Measurements from ENCODE around the gene STEAP1.
A peak's percentile ranks its signal among the peaks of the same experiment; 100 is the strongest.
"Not testable (repeated sequence)": the region's sequence is repeated elsewhere in the genome, so short reads cannot be mapped to it uniquely, and the experiment has no call there.

STEAP1 gene

GRCh38 chr7:90175667-90176066 lies 21.4 kb downstream of the STEAP1 start:
- DNase-seq, result no peak

DNA sequence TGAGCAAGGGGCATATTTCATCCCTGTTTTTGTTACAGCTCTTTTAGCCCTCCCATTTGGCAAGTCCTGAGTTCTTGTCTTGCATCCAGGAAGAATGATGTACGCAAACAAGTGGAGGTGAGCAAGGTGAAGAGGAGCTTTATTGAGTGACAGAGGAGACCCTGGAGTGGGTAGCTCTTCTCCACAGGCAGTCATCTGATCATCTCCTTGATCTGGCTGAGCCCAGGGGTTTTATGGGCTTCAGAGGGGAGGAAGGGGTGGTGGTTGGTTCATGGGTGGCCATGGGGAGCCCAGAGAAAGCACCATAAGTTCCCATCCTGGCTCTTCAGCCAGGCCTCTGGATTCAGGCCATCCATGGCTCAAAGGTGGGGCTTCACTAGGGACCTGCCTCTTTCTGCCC lies 21.9 kb downstream of the STEAP1 start:
- DNase-seq, result no peak

DNA sequence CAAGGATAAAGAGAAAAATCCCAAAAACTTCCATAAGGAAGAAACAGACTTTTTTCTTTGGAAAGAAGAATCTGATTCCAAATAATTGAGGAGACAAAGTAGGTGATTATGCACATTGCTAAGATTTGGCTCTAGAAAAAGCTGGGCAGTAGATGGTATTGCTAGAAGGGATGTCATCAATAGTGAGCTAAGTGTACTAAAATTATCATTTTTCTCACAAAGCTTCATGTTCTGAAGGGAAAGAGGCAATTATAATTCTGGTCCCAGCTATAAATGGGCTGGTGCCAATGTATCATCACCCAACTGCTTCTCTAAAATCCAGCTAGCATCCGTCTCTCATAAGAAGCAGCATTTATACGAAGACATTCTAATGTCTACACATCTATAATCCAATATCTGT lies 23.9 kb downstream of the STEAP1 start:
- no peak for DNase-seq

- no peak for DNase-seq
These were observed 24.5 kb downstream of the STEAP1 start for GRCh38 chr7:90178679-90179278.

DNA sequence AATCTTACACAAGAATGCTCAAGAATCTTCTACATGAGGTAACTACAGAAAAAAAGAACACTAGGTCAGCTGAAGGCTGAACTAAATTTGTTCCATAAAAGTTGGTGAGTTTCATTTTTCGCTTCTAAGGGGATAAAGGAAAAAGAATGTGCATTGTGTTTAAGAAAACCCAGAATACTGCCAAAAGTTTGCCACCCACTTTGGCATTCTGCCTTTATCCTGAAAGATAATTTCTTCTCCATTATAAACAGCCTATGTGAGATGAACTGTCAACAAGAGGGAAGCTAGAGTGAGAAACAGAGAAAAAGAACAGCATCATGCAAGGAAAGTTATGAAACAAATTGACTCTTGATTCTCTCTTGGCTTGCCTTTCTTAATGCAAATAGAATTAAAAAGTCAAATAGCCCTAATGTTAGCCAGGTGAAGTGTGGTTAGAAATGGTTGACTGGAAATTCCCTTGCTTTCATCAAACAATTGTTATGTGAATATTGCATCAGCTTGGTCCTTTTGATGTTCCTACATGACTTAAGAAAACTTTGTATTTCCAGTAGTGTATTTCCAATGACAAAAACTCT lies 25.8 kb downstream of the STEAP1 start:
- no peak for DNase-seq

DNA sequence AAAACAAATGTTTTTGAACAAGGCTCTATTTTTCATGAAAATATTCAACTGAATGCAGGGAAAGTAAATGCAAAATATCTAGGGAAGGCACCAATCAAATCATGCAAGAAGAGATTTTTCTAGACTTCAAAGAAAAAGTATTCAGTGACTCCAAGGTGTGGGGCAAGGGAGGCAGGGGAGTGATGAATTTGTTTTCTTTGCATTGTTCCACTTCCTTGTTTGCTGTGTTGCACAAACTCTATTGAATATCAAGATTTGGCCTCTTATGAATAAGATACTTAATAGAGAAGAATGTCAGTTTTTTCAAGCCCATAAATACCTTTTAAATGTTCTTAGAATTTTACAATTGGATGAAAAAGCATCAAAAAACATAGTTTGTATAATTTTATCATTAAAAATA lies 26.4 kb downstream of the STEAP1 start:
- DNase-seq, result no peak

DNA sequence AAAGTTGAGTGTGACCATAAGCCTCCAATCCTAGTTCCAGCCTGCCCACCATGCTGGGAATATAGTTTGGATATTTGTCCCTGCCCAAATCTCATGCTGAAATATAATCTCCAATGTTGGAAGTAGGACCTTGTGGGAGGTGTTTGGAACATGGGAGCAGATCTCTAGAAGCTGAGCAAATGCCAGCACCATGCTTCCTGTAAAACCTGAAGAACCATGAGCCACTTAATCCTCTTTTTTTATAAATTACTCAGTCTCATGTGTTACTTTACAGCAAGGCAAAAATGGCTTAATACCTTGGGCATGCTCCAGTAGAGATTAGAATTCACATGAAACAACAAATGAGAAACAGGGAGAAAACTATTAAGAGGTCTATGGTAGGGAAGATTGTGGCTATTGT lies 27.2 kb downstream of the STEAP1 start:
- no peak for DNase-seq

- not testable (repeated sequence) for DNase-seq
These were observed 32.0 kb downstream of the STEAP1 start for GRCh38 chr7:90186290-90186689.

DNA sequence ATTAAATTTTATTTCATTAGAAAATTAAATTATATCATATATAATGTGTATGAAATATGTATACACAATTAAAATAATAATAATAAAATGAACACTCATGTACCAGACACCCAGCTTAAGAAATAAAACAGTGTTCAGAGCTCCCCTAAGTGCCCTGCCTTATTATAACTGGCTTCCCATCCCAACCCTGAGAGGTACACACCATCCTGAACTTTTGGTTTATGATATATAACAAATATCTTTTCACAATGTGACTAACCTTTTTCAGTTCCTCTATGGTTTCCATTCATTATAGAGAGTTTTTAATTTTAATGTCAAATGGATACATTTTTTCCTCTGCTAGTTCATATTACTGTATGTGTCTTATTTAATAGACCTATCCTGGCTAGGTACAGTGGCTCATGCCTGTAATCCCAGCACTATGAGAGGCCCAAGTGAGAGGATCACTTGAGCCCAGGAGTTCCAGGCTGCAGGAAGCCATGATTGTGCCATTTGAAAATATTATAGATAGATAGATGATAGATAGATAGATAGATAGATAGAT lies 33.3 kb downstream of the STEAP1 start:
- no peak for DNase-seq

DNA sequence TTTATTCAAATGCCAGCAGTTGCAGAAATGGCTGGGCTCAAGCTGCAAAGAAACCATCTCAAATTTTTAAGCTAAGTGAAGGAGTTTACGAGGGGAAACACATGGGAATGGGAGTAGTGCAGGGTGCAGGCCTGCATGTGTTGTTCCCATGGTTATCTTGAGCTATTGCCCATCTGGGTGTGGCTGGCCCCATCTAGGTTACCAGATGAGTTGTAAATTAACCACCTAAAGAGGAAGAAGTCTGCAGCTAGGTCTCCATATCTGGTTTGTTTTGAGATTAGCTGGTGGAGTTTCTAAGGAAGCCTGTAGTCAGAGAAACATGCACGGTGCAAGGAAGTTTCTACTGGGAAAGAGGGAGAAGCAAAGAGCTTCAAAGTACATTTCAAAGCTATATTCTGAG lies 34.0 kb downstream of the STEAP1 start:
- DNase-seq, result no peak

DNA sequence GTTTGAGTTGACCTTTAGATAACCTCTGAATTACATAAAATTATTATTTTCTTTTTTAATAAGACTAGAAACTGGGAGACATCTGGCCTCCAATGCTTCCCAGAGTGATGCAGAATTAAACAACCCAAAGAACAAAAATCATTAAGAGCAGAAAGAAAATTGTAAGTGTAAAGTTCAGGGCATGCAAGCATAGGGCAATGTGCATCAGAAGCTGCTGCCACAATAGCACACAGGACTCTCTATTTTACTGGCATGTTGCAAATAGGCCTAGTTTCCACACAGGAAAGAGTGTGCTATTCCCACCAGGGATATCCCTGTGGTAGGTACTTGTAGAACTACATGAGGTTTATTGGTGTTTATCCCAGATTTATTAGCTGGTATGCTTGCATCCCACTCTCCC lies 36.7 kb downstream of the STEAP1 start:
- no peak for DNase-seq

DNA sequence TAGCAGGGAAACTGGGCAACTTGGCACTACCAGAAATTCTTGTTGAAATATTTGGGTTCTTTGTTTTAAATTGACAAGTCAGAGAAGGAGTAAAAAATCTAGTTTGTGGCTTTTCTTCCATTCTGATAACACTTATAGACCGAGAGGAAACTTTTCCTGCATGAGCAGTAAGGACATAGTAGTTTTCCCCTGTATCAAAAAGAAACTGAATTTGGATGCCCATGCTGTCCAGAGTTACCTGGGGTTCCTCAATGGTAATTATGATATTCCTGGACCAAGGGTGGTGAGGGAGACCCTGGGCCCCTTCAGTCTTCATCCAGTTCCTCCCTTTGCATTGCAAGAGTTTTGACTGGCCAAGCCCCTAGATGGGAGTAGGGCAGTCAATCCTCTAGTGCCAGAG lies 37.4 kb downstream of the STEAP1 start:
- DNase-seq, result no peak

GRCh38 chr7:90192876-90193750 lies 38.8 kb downstream of the STEAP1 start:
- DNase-seq, result no peak

GRCh38 chr7:90194911-90195809 lies 40.9 kb downstream of the STEAP1 start:
- no peak for DNase-seq

DNA sequence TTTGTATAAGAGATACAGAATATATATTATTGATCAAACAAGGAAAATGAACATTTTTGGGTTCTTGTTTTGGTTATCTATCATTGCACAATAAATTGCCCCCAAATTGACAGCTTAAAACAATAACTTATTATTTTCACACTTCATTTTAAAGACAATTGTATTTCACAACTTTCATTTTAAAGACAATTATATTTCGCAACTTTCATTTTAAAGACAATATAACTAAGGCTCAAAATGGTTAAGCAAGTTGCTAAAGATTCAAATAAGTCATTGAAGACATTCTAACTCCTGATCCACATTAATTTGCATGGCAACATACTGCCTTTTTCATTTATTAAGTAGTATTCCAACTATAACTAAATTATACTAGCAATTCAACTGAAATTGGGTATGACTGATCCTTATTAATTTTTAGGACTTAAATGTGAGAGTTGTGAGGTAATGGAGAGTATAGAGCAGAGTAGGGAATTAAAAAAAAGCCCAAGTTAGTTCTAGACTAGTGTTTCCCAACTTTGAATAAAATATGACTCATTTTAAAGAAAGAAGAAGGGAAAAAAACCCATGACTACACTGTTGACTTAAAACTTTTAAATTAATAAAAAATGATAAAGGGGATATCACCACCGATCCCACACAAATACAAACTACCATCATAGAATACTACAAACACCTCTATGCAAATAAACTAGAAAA lies 47.4 kb downstream of the STEAP1 start:
- DNase-seq, result no peak

- no peak for DNase-seq
These were observed 53.7 kb downstream of the STEAP1 start for GRCh38 chr7:90207956-90208355.

DNA sequence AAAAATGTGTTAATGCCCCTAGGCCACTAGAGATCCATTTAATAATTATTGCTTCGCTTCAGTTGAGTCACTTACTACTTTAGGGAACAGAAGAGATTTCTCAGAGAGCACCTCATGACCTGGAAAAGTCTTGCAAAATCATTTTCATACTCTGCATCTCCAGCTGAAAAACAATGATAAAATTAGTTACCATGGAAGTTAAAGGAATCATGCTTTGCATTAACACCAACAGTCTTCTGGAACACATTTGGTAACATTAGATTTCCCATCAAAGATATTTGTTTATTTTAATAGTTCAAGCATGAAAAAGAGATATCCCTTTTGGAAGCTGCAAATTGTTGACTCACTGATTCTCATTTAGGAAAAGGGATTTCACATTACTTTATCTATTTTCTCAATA lies 55.5 kb downstream of the STEAP1 start:
- no peak for DNase-seq

DNA sequence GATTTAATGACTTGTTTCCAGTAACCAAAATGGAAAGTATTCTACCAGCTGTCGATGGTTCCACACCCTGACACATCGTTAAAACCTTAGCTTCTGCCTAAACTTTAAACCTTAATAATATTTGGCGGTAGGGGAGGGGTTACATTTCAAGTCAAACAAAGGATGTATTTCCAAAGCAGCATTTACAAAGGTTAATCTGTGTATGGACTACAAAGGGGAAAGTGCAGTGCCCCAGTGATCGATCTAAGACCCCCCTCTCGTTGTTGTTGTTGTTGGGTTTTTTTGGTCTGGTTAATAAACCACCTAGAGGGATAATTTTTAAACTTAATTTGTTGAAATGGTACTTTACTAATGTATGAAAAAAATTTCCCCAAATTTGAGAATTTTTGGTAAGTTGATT lies 56.2 kb downstream of the STEAP1 start:
- no peak for DNase-seq

DNA sequence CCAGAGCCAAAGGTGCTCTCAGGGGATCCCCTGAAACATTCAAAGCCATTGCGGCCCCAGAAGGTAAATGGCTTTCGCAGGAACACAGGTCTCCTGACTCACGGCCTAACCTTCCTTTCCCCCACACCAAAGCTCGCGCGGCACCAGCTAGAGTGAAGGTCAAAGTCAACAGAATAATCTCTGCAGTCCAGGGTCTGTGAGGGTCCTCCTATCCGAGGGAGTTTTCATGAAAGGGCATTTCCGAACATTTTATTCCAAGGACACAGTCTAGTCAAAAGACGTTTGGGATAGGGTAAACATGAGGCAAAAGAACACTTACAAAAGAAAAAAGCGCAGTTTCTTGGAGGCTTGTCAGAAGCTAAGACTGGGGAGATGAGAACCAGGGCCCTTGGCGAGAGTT lies 56.7 kb downstream of the STEAP1 start:
- DNase-seq, result no peak

DNA sequence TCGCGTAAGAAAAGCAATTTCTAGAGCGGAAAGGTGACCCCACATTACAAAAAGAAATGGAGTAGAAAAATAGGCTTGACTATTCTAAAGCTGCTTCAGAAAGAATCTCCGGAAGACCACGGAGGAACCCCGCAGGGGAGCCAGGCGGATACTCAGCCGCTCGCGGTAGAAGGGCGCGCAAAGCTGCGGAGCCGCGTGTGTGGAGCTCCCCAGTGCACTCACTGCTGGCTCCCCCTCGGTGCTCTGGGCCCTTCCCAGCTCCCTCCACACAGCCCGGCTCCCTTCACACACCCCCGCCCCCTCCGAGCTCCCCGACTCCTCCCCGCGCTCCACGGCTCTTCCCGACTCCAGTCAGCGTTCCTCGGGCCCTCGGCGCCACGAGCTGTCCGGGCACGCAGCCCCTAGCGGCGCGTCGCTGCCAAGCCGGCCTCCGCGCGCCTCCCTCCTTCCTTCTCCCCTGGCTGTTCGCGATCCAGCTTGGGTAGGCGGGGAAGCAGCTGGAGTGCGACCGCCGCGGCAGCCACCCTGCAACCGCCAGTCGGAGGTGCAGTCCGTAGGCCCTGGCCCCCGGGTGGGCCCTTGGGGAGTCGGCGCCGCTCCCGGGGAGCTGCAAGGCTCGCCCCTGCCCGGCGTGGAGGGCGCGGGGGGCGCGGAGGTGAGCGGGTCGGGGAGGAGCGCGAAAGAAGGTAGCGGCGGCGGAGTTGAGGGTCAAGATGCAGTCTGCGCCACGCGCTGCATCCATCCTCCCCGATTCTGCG lies 57.3 kb downstream of the STEAP1 start, which contains the start of gene STEAP2:
Gene STEAP2, plus strand, starts transcription at position 350 of the 758 bp plus-strand sequence. CDS start 13,343 bp downstream, outside the sequence.
- DNase-seq, result peak; percentile 86

GRCh38 chr7:90212149-90212495 lies 57.9 kb downstream of the STEAP1 start:
- DNase-seq, result no peak

All from NCI-H1105 (cell line).